Measurements from ENCODE around the gene TPP1.

Gene TPP1

GRCh38 chr11:6619004-6619745 is at the start of gene TPP1:
TPP1 (minus strand) TSS chr11:6619422; CDS start chr11:6619400, 22 bp downstream.
- peak within 1 kb of the TSS; percentile 79 for H3K4me3 ChIP-seq (ENCODE audit: low read depth, low read length)
- peak; percentile 83 for DNase-seq (ENCODE audit: low read depth)
- TF ChIP-seq, protein P1, sequence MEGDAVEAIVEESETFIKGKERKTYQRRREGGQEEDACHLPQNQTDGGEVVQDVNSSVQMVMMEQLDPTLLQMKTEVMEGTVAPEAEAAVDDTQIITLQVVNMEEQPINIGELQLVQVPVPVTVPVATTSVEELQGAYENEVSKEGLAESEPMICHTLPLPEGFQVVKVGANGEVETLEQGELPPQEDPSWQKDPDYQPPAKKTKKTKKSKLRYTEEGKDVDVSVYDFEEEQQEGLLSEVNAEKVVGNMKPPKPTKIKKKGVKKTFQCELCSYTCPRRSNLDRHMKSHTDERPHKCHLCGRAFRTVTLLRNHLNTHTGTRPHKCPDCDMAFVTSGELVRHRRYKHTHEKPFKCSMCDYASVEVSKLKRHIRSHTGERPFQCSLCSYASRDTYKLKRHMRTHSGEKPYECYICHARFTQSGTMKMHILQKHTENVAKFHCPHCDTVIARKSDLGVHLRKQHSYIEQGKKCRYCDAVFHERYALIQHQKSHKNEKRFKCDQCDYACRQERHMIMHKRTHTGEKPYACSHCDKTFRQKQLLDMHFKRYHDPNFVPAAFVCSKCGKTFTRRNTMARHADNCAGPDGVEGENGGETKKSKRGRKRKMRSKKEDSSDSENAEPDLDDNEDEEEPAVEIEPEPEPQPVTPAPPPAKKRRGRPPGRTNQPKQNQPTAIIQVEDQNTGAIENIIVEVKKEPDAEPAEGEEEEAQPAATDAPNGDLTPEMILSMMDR (IDR thresholded peaks at IDR 0.05; ENCODE audit: low read depth, low read length, missing control alignments): no peak

DNA sequence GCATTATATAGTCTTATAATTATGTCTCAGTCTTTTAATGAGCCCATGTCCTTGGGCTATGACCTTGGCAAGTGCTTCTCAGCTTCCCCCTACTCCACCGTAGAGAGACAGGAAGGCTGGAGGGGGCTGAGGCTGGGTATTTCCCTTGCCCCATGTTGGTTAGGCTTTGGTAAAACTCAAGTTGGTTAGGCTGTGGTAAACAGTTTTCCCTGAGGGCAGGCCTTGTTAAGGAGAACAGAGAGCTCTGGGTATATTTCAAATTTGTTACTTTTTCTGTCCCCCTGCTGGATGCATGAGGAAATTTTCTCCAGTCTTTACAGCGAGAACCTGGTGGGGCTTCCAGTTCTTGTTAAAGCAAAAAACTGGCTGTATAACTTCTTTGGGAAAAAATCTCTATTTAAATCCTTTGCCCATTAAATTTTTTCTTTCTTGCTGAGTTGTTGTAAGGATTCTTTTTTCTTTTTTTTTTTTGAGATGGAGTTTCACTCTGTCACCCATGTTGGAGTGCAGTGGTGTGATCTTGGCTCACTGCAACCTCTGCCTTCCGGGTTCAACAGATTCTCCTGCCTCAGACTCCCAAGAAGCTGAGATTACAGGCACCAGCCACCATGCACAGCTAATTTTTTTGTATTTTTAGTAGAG is 48.6 kb upstream of the TPP1 start:
- DNase-seq (ENCODE audit: low read depth): no peak
- TF ChIP-seq, protein P1 (IDR thresholded peaks at IDR 0.05; ENCODE audit: low read depth, low read length, missing control alignments): peak; percentile 61
- H3K4me3 ChIP-seq (ENCODE audit: low read depth, low read length): no peak overlapping the region

GRCh38 chr11:6666302-6667183 is 47.3 kb upstream of the TPP1 start:
- DNase-seq (ENCODE audit: low read depth): no peak

DNA sequence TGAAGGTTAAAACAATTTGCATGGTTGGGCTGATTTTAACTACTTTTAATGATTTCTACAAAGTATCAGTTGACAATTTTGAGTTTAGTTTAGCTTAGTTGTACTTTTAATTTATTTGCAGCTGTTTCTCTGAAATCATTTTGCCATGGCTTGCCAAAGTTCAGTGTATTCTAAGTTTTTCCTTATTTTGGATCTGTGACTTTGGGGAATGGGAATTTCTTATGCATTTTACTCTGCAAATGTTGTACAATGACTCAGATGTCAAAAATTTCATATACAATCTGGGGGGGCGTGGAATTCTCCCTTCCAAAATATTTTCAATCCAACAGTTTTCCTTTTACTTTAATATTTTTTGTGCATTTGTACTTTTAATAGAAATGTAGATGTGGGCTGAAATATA is 45.3 kb upstream of the TPP1 start:
- DNase-seq (ENCODE audit: low read depth): no peak
- H3K4me3 ChIP-seq (ENCODE audit: low read depth, low read length): no peak overlapping the region
- TF ChIP-seq, protein P1 (IDR thresholded peaks at IDR 0.05; ENCODE audit: low read depth, low read length, missing control alignments): no peak

More at GRCh38 chr11:6666302-6667183, 47.3 kb upstream of the TPP1 start:
- TF ChIP-seq, protein P1 (IDR thresholded peaks at IDR 0.05; ENCODE audit: low read depth, low read length, missing control alignments): no peak
- no peak overlapping the region for H3K4me3 ChIP-seq (ENCODE audit: low read depth, low read length)

DNA sequence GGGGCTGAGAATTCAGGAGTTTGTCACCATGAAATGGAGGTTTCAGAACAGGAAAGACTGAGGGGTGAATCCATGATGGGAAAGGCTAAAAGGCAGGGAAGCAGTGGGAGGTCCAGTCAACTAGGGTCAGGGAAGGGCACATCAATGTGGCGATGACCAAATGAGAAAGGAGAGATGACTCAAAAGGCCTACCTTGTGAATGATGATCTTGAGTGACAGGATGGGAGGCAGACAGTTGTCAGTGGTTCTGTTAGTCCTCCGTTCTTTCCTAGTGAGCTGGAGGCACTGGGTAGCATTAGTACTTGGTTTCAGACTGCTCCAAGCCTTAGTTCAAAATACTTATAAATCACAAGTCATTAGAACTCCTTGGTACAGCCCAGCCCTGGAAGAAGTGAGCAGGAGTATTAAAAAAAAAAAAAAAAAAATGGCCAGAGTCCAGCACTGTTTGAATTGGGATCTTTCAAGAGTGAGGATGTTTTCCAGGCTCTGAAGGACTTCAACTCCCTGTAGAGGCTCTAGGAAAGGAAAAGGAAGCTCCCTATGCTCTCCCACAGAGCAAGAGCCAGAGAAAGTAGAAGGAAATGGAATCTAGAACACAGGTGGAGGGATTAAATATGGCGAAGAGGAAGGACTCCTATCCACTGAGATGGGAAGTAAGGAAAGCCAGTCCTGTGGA is 44.7 kb upstream of the TPP1 start:
- DNase-seq (ENCODE audit: low read depth): no peak
- TF ChIP-seq, protein P1 (IDR thresholded peaks at IDR 0.05; ENCODE audit: low read depth, low read length, missing control alignments): no peak
- no peak overlapping the region for H3K4me3 ChIP-seq (ENCODE audit: low read depth, low read length)

DNA sequence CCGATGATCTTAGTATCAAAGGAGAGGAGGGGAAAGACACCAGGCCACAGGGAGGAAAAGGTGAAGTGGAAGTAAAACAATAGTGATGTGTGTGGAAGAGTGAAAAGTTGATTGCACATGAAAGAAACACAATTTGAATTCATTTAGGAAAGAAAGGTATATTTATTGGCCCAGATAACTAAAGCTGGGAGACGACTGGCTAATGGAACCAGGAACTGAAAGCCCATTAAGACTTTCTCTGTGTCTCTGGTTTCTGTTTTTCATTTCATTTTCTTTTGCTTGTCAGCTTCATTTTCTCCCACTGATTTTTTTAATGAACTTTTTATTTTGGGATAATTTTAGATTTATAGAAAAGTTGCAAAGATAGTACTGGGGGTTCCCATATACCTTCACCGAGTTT is 41.5 kb upstream of the TPP1 start:
- no peak for DNase-seq (ENCODE audit: low read depth)
- TF ChIP-seq, protein P1 (IDR thresholded peaks at IDR 0.05; ENCODE audit: low read depth, low read length, missing control alignments): no peak
- H3K4me3 ChIP-seq (ENCODE audit: low read depth, low read length): no peak overlapping the region
